Measurements from ENCODE around the gene PLSCR5. TPM values are rescaled to one million over a fixed set of nuclear protein-coding genes. Genes with fewer than 3 reads are reported as not detected.

PLSCR5 gene
- total RNA-seq, 1 donor from 2014 or later, result not detected

DNA sequence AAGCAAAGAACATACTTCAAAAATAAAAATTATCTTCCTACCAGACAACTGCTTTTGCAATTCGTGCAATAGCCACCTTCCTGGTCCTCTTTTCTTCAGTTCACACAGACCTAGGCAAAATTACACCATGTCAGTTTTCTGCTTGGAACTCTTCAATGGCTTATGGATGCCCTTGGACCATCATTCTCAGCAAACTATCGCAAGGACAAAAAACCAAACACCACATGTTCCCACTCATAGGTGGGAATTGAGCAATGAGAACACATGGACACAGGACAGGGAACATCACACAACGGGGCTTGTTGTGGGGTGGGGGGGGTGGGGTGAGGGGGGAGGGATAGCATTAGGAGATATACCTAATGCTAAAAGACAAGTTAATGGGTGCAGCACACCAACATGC lies 29.2 kb upstream of the PLSCR5 start:
- H2AFZ ChIP-seq (ENCODE audit: low read depth, low read length), result no peak overlapping the region
- H3K4me1 ChIP-seq (ENCODE audit: insufficient read depth, low read length), result no peaks in the 10 kb centered on the region
- H3K27ac ChIP-seq (ENCODE audit: low read depth, low read length), result no peak overlapping the region
- H3K4me3 Mint-ChIP-seq (ENCODE audit: unreplicated experiment), result no peak overlapping the region
- no peaks in the 10 kb centered on the region for H3K79me2 ChIP-seq (ENCODE audit: insufficient read depth, low read length)
- H3K4me1 Mint-ChIP-seq (ENCODE audit: low read depth, unreplicated experiment), result peaks cover 5% of the 10 kb centered on the region
- no peak for FAIRE-seq
- no peak overlapping the region for H3K9ac ChIP-seq (ENCODE audit: low read length)
- H3K36me3 ChIP-seq (ENCODE audit: insufficient read depth, low read length), result no peaks in the 10 kb centered on the region
- H3K27me3 ChIP-seq (ENCODE audit: insufficient read depth, low read length), result no peaks in the 10 kb centered on the region
- no peak overlapping the region for H3K4me3 ChIP-seq (ENCODE audit: insufficient read depth, low read depth, low read length)
- H3K9me3 Mint-ChIP-seq (ENCODE audit: unreplicated experiment), result no peaks in the 10 kb centered on the region
- H3K4me2 ChIP-seq (ENCODE audit: low read length), result no peak overlapping the region
- H4K20me1 ChIP-seq (ENCODE audit: insufficient read depth, low read length), result no peaks in the 10 kb centered on the region
- TF ChIP-seq, protein P1, sequence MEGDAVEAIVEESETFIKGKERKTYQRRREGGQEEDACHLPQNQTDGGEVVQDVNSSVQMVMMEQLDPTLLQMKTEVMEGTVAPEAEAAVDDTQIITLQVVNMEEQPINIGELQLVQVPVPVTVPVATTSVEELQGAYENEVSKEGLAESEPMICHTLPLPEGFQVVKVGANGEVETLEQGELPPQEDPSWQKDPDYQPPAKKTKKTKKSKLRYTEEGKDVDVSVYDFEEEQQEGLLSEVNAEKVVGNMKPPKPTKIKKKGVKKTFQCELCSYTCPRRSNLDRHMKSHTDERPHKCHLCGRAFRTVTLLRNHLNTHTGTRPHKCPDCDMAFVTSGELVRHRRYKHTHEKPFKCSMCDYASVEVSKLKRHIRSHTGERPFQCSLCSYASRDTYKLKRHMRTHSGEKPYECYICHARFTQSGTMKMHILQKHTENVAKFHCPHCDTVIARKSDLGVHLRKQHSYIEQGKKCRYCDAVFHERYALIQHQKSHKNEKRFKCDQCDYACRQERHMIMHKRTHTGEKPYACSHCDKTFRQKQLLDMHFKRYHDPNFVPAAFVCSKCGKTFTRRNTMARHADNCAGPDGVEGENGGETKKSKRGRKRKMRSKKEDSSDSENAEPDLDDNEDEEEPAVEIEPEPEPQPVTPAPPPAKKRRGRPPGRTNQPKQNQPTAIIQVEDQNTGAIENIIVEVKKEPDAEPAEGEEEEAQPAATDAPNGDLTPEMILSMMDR (IDR thresholded peaks at IDR 0.05; ENCODE audit: insufficient read depth, low read depth, low read length), result no peak
- no peaks in the 10 kb centered on the region for H3K36me3 Mint-ChIP-seq (ENCODE audit: low read depth, unreplicated experiment)
- no peaks in the 10 kb centered on the region for H3K27me3 Mint-ChIP-seq (ENCODE audit: low read depth, unreplicated experiment)
- no peak for DNase-seq (ENCODE audit: low read depth)
- no peaks in the 10 kb centered on the region for H3K9me3 ChIP-seq (ENCODE audit: insufficient read depth, low read depth, low read length)
- no peak overlapping the region for H3K27ac Mint-ChIP-seq (ENCODE audit: unreplicated experiment)

DNA sequence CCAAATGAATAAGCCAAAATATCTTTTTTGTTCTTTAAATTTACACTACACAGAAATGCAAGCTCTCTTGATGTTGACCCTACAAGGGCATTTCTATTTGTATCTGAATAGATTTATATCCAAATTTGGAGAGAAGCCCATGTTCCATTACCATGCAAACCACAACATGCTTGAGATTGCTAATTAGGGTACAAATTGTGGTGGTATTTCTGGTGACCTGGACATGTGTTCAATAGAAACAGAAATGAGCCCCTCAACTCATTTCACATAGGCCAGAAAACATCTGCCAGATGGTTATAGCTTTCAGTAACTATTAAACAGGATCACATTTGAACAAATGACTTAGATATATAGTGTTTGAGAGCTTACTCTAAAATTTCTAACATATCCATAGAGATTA lies 23.5 kb upstream of the PLSCR5 start:
- Mint-ChIP-seq H3K4me1 (ENCODE audit: low read depth, unreplicated experiment) (peaks cover 5% of the 10 kb centered on the region), H3K9me3 (ENCODE audit: unreplicated experiment) (no peaks in the 10 kb centered on the region), H3K27me3 (ENCODE audit: low read depth, unreplicated experiment) (no peaks in the 10 kb centered on the region), H3K4me3 (ENCODE audit: unreplicated experiment) (no peak overlapping the region), H3K27ac (ENCODE audit: unreplicated experiment) (no peak overlapping the region), H3K36me3 (ENCODE audit: low read depth, unreplicated experiment) (no peaks in the 10 kb centered on the region)
- H3K4me2 ChIP-seq (ENCODE audit: low read length), result no peak overlapping the region
- H3K9me3 ChIP-seq (ENCODE audit: insufficient read depth, low read depth, low read length), result no peaks in the 10 kb centered on the region
- H4K20me1 ChIP-seq (ENCODE audit: insufficient read depth, low read length), result no peaks in the 10 kb centered on the region
- TF ChIP-seq, protein P1 (IDR thresholded peaks at IDR 0.05; ENCODE audit: insufficient read depth, low read depth, low read length), result no peak
- TF ChIP-seq EZH2 (IDR thresholded peaks at IDR 0.05; ENCODE audit: insufficient read depth, low read length), result no peak
- no peak for DNase-seq (ENCODE audit: low read depth)
- no peaks in the 10 kb centered on the region for H3K79me2 ChIP-seq (ENCODE audit: insufficient read depth, low read length)
- H3K27me3 ChIP-seq (ENCODE audit: insufficient read depth, low read length), result no peaks in the 10 kb centered on the region
- FAIRE-seq, result no peak
- no peak overlapping the region for H3K9ac ChIP-seq (ENCODE audit: low read length)
- H3K4me3 ChIP-seq (ENCODE audit: insufficient read depth, low read depth, low read length), result no peak overlapping the region
- H3K36me3 ChIP-seq (ENCODE audit: insufficient read depth, low read length), result no peaks in the 10 kb centered on the region
- no peak overlapping the region for H3K27ac ChIP-seq (ENCODE audit: low read depth, low read length)
- H3K4me1 ChIP-seq (ENCODE audit: insufficient read depth, low read length), result no peaks in the 10 kb centered on the region
- no peak overlapping the region for H2AFZ ChIP-seq (ENCODE audit: low read depth, low read length)

DNA sequence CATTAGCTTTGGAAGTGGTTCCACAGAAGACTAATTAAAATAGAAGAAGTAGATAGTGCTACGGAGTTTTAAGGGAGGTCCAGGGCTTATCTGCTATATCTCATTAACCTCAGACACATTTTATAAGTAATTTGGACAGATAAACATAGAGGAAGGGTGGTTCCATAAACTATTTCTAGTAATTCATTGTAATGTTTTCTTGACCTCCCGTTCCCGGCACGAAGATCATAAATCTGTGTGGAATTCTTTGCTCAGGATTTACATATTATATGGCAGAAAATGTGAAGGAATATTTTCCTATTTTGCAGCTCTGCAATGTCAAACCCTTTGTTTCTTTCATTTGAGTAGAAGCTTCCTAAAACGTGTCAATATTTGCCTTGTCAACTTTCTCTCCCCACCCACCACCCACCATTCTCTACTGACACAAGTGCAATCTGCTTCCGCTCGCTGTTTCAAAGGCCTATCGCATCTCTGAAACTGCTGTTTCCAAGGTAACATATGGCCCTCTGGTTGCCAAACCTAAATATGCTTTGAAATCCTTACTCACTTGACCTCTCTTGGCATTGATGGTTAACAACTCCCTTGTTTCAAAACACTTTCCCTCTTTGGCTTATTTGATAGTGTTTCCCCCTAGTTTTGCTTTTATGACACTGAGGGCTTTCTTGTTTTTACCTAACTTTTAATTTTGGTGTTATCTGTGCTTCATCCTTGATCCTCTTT lies 21.4 kb upstream of the PLSCR5 start:
- Mint-ChIP-seq H3K36me3 (ENCODE audit: low read depth, unreplicated experiment) (no peaks in the 10 kb centered on the region), H3K27me3 (ENCODE audit: low read depth, unreplicated experiment) (no peaks in the 10 kb centered on the region), H3K27ac (ENCODE audit: unreplicated experiment) (no peak overlapping the region), H3K9me3 (ENCODE audit: unreplicated experiment) (no peaks in the 10 kb centered on the region), H3K4me3 (ENCODE audit: unreplicated experiment) (no peak overlapping the region), H3K4me1 (ENCODE audit: low read depth, unreplicated experiment) (no peaks in the 10 kb centered on the region)
- no peak overlapping the region for H3K4me3 ChIP-seq (ENCODE audit: insufficient read depth, low read depth, low read length)
- DNase-seq (ENCODE audit: low read depth) (no peak), FAIRE-seq (no peak)
- no peaks in the 10 kb centered on the region for H3K4me1 ChIP-seq (ENCODE audit: insufficient read depth, low read length)
- no peaks in the 10 kb centered on the region for H3K9me3 ChIP-seq (ENCODE audit: insufficient read depth, low read depth, low read length)
- H4K20me1 ChIP-seq (ENCODE audit: insufficient read depth, low read length), result no peaks in the 10 kb centered on the region
- no peak overlapping the region for H3K9ac ChIP-seq (ENCODE audit: low read length)
- H3K79me2 ChIP-seq (ENCODE audit: insufficient read depth, low read length), result no peaks in the 10 kb centered on the region
- H3K27me3 ChIP-seq (ENCODE audit: insufficient read depth, low read length), result no peaks in the 10 kb centered on the region
- H3K36me3 ChIP-seq (ENCODE audit: insufficient read depth, low read length), result no peaks in the 10 kb centered on the region
- TF ChIP-seq EZH2 (IDR thresholded peaks at IDR 0.05; ENCODE audit: insufficient read depth, low read length), result no peak
- TF ChIP-seq, protein P1 (IDR thresholded peaks at IDR 0.05; ENCODE audit: insufficient read depth, low read depth, low read length), result no peak
- no peak overlapping the region for H3K4me2 ChIP-seq (ENCODE audit: low read length)
- H2AFZ ChIP-seq (ENCODE audit: low read depth, low read length), result no peak overlapping the region
- H3K27ac ChIP-seq (ENCODE audit: low read depth, low read length), result no peak overlapping the region
